Kidney (tissue), 14 donors: Measurements from ENCODE around the gene ARID1B. TPM values are rescaled to one million over a fixed set of nuclear protein-coding genes. Genes with fewer than 3 reads are reported as not detected.
A peak's percentile ranks its signal among the peaks of the same experiment; 100 is the strongest.

ENCODE experiments used
- DNase-seq, 5 donors: peaks; one replicate each; pipeline ENCODE4 v3.0.0-alpha.2; 2013 to 2020
- FAIRE-seq: peaks from 2 replicates; lab custom pipeline; 2012; peaks lifted over from hg19 to GRCh38; lab: Jason Lieb, UNC
- H3K27ac ChIP-seq, 2 donors: one replicate each; pipeline ENCODE4 v1.7.0; 2013; ENCODE audit warnings: low read depth in 2 of 2, low read length in 2 of 2, inconsistent platforms in 1 of 2
- H3K27me3 ChIP-seq: one replicate; pipeline ENCODE4 v1.7.1; 2013; ENCODE audit warnings: low read length, inconsistent platforms; ENCODE audit not compliant: control insufficient read depth, insufficient read depth
- H3K36me3 ChIP-seq, 3 donors: one replicate each; pipeline versions ENCODE4 v1.7.0 to v1.7.1; 2013; ENCODE audit warnings: low read length in 3 of 3, control low read depth in 1 of 3, inconsistent platforms in 1 of 3; ENCODE audit not compliant: insufficient read depth in 3 of 3, control insufficient read depth in 2 of 3
- H3K4me1 ChIP-seq, 3 donors: one replicate each; pipeline versions ENCODE4 v1.7.0 to v1.7.1; 2013; ENCODE audit warnings: low read length in 3 of 3, inconsistent platforms in 1 of 3, low read depth in 1 of 3; ENCODE audit not compliant: control insufficient read depth in 2 of 3, insufficient read depth in 2 of 3
- H3K4me3 ChIP-seq, 3 donors: one replicate each; pipeline versions ENCODE4 v1.7.0 to v1.8.1; 2013; ENCODE audit warnings: low read length in 3 of 3, control low read depth in 1 of 3, inconsistent platforms in 1 of 3
- H3K9ac ChIP-seq, 3 donors: one replicate each; pipeline versions ENCODE4 v1.7.0 to v1.7.1; 2013; ENCODE audit warnings: low read length in 3 of 3, control low read depth in 1 of 3, inconsistent platforms in 1 of 3
- H3K9me3 ChIP-seq, 3 donors: one replicate each; pipeline versions ENCODE4 v1.7.0 to v1.7.1; 2013; ENCODE audit warnings: low read length in 3 of 3, control low read depth in 1 of 3, inconsistent platforms in 1 of 3; ENCODE audit not compliant: control insufficient read depth in 2 of 3, insufficient read depth in 1 of 3
- intact Hi-C: fragments of 100-400 bp; cut with DNase I; formaldehyde crosslinking; loops from one replicate; pipeline ENCODE4 v1.11.1; 2022
- polyA plus RNA-seq: library from polyadenylated mRNA; stranded (reverse); fragments of 350-450 nt; fragmentation: Illumina TruSeq; extraction: RNeasy Lipid Tissue Mini Kit (QIAGEN cat#74804); gene quantifications from one replicate; pipeline ENCODE4 v1.2.3, GENCODE V29; 2014; ENCODE audit warnings: low read depth, low replicate concordance; ENCODE audit not compliant: insufficient read depth
- total RNA-seq: library from RNA; stranded (reverse); fragmentation: NEBNext Ultra II Directional; extraction: Animal tissue kit (Norgen Biotek cat#: 25700); gene quantifications from one replicate; pipeline ENCODE4 v1.2.1, GENCODE V29; 2021
- TF ChIP-seq, protein P1 (sequence below): IDR thresholded peaks from 3 replicates; pipeline ENCODE4 v1.5.1; 2012; ENCODE audit warnings: mild to moderate bottlenecking, moderate library complexity, borderline replicate concordance; ENCODE audit not compliant: insufficient read depth; ENCODE audit errors: extremely low read depth
- donor health status: control.
- donor health status: control.
- donor health status: control.
- donor health status: control.
- donor health status: control.
- donor health status: DM: yes; HTN: yes; CAD: no.
- donor health status: Normal renal cell carcinoma (clear cell type).

The ARID1B gene
- total and polyA plus RNA-seq, 2 donors from 2014 or later: 16.4 to 110 TPM

DNA sequence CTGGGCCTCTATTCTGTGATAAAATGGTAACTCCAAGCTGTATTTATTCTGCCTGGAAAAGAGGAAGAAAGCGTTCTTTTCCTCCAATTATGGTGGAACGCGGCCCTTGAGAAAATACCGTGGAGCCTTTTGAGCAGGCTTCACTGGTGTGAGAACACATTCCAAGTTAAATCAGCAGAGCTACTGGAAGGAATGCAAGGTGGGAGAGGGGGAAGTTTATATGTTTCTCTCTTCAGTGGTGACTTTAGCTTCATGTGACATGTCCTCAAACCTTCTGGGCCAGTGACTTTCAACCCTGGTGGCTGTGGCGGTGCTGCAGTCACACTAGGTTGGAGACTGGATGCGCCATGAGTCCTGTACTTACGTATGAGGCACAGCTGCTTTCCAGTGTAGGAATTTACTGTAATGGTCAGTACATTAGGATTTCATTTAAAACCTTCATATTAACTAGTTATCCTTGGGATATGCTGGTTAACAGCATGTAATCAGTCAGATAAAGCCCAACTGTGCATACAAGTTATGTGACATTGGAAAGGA lies 221.7 kb downstream of the ARID1B start:
- no peak overlapping the region for H3K4me3 ChIP-seq
- H3K4me1 ChIP-seq: peaks cover 0 to 5% (median 5%) of the 10 kb centered on the region in 3 donors
- H3K27ac ChIP-seq: no peak overlapping the region
- intact Hi-C loops: no loop called here
- no peaks in the 10 kb centered on the region for H3K36me3 ChIP-seq
- DNase-seq (peak in 1 of 5 donors; percentile 48), FAIRE-seq (no peak)
- H3K27me3 ChIP-seq: no peaks in the 10 kb centered on the region
- no peak overlapping the region for H3K9ac ChIP-seq
- H3K9me3 ChIP-seq: no peaks in the 10 kb centered on the region
- TF ChIP-seq, protein P1, sequence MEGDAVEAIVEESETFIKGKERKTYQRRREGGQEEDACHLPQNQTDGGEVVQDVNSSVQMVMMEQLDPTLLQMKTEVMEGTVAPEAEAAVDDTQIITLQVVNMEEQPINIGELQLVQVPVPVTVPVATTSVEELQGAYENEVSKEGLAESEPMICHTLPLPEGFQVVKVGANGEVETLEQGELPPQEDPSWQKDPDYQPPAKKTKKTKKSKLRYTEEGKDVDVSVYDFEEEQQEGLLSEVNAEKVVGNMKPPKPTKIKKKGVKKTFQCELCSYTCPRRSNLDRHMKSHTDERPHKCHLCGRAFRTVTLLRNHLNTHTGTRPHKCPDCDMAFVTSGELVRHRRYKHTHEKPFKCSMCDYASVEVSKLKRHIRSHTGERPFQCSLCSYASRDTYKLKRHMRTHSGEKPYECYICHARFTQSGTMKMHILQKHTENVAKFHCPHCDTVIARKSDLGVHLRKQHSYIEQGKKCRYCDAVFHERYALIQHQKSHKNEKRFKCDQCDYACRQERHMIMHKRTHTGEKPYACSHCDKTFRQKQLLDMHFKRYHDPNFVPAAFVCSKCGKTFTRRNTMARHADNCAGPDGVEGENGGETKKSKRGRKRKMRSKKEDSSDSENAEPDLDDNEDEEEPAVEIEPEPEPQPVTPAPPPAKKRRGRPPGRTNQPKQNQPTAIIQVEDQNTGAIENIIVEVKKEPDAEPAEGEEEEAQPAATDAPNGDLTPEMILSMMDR: no peak

- no peaks in the 10 kb centered on the region for H3K36me3 ChIP-seq
- H3K9ac ChIP-seq: no peak overlapping the region
- no peaks in the 10 kb centered on the region for H3K27me3 ChIP-seq
- no peak for DNase-seq
- peaks cover 0 to 5% (median 2%) of the 10 kb centered on the region in 3 donors for H3K4me1 ChIP-seq
- TF ChIP-seq, protein P1: no peak
- no peak for FAIRE-seq
- H3K4me3 ChIP-seq: no peak overlapping the region
- intact Hi-C loops: no loop called here
- no peak overlapping the region for H3K27ac ChIP-seq
- no peaks in the 10 kb centered on the region for H3K9me3 ChIP-seq
These were observed 222.6 kb downstream of the ARID1B start for GRCh38 chr6:156999762-157000161.

DNA sequence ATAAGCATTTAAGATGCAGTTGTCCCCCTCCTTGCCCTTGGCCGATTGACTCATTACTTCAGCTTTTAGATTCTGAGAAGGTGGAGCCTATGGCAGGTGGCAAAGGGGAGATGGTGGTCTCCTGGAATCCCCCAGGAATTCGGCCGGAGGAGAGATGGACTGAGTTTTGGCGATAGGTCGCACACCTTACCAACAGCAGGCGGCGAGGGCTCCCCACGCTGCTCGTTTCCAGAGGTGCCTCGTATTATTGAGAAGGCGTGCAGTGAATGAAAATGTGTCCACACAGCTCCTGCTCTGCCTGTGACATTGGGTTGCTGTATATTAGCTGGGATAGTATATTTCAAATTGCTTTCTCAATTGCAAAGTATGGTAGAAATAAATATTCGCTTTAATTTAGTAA lies 224.5 kb downstream of the ARID1B start:
- no peak overlapping the region for H3K27ac ChIP-seq
- TF ChIP-seq, protein P1: no peak
- no peak overlapping the region for H3K4me3 ChIP-seq
- peaks cover 0 to 5% (median 4%) of the 10 kb centered on the region in 3 donors for H3K4me1 ChIP-seq
- H3K36me3 ChIP-seq: no peaks in the 10 kb centered on the region
- no peaks in the 10 kb centered on the region for H3K9me3 ChIP-seq
- FAIRE-seq (no peak), DNase-seq (no peak)
- H3K27me3 ChIP-seq: no peaks in the 10 kb centered on the region
- H3K9ac ChIP-seq: no peak overlapping the region
- intact Hi-C loops: no loop called here

DNA sequence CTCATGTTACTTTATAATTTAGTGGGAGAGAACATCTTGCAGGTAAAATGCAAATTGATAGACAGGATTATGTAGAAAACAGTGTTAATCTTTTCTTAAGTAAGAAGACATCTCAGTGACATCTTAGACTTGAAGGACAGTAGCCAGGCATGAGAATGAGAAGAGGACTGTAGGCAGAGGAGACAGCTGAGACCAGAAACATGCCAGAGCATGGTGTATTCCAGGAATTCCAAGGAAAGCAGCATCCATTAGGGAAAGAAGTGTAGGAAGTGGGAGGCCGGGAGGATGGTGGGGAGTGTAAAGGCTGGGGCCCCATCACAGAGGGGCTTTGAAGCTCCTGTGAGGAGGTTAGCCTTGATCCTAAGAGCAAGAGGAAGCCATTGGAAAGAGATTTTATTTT lies 225.6 kb downstream of the ARID1B start:
- H3K27ac ChIP-seq: no peak overlapping the region
- H3K9me3 ChIP-seq: no peaks in the 10 kb centered on the region
- intact Hi-C loops: no loop called here
- no peaks in the 10 kb centered on the region for H3K27me3 ChIP-seq
- H3K4me3 ChIP-seq: no peak overlapping the region
- DNase-seq: no peak
- no peak for FAIRE-seq
- peaks cover 0 to 5% (median 4%) of the 10 kb centered on the region in 3 donors for H3K4me1 ChIP-seq
- H3K9ac ChIP-seq: no peak overlapping the region
- H3K36me3 ChIP-seq: no peaks in the 10 kb centered on the region
- TF ChIP-seq, protein P1: no peak
